OCI-LY3 (cell line): ENCODE results near the gene MUS81.

Experiments used
- EZH2phosphoT487 ChIP-seq: fragments of 200-600 bp; shearing (Covaris generic); IDR thresholded peaks from 2 replicates; pipeline ENCODE4 v1.6.1; 2018; ENCODE audit warnings: antibody characterized with exemption, mixed run types, low read depth
- TF ChIP-seq, protein P1 (sequence below): fragments of 200-600, 300-600 bp; sonication (generic); IDR thresholded peaks from 2 replicates; pipeline ENCODE4 v1.5.1; 2014; ENCODE audit warnings: antibody characterized with exemption, low read length, low read depth

DNA sequence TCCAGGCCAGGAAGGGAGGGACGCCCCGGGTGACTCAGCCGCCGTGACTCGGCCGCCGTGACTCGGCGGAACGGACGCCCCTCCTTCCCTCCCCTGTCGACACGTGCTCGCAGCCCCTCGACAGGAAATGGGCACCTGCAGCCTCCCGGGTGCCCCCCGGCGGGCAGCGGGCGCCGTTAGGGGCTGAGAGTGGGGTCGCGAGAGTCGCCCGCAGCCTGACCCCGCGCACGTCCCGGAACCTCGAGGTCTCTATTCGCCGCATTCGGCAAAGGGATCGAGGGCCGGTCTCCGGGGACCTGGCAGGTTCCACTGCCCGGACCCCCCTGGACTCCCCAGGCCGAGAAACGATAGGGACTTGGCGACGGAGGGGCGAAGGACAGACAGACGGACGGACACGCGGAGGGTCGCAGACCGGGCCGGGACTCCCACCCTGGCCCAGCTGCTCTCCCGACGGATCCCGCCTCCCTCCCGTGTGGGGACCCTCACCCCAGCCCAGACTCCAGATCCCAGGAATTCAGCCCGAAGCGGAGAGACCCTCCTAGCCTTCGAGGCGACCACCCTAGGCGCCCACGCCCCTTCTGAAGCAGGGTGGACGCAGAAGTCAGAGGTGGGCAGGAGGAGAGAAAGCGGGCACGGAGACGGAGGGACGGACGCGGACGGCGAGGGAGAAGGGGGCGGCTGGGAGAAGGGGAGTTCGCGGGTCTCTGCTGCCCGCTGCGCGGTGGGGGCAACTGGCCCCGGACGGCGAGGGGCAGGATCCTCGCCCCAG is 39.3 kb downstream of the MUS81 start:
- TF ChIP-seq EZH2phosphoT487, result no peak
- TF ChIP-seq, protein P1, sequence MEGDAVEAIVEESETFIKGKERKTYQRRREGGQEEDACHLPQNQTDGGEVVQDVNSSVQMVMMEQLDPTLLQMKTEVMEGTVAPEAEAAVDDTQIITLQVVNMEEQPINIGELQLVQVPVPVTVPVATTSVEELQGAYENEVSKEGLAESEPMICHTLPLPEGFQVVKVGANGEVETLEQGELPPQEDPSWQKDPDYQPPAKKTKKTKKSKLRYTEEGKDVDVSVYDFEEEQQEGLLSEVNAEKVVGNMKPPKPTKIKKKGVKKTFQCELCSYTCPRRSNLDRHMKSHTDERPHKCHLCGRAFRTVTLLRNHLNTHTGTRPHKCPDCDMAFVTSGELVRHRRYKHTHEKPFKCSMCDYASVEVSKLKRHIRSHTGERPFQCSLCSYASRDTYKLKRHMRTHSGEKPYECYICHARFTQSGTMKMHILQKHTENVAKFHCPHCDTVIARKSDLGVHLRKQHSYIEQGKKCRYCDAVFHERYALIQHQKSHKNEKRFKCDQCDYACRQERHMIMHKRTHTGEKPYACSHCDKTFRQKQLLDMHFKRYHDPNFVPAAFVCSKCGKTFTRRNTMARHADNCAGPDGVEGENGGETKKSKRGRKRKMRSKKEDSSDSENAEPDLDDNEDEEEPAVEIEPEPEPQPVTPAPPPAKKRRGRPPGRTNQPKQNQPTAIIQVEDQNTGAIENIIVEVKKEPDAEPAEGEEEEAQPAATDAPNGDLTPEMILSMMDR, result no peak
